Stimulated activated naive CD4-positive, alpha-beta T cell treated with Interleukin-2 at 50 U/mL for 16 hours (primary cell): ENCODE data around the gene CUTA.
"Not testable (repeated sequence)": the region's sequence is repeated elsewhere in the genome, so short reads cannot be mapped to it uniquely, and the experiment has no call there.

Experiments used
- DNase-seq: peaks from one replicate; lab custom pipeline; 2025; lab: John Stamatoyannopoulos, UW

The CUTA gene

GRCh38 chr6:33405386-33405940 is 12.4 kb downstream of the CUTA start:
- no peak for DNase-seq

GRCh38 chr6:33404884-33405283 is 13.0 kb downstream of the CUTA start:
- DNase-seq, result no peak

GRCh38 chr6:33399881-33400280 is 18.0 kb downstream of the CUTA start:
- DNase-seq, result not testable (repeated sequence)

GRCh38 chr6:33398601-33399000 is 19.3 kb downstream of the CUTA start:
- DNase-seq, result not testable (repeated sequence)

- no peak for DNase-seq
Measured at GRCh38 chr6:33397541-33397940, 20.4 kb downstream of the CUTA start.

- DNase-seq, result no peak
Measured at GRCh38 chr6:33392979-33393378, 24.9 kb downstream of the CUTA start.

- no peak for DNase-seq
Measured at GRCh38 chr6:33392595-33392948, 25.3 kb downstream of the CUTA start.

- DNase-seq, result no peak
Measured at GRCh38 chr6:33391922-33392594, 25.8 kb downstream of the CUTA start.

- peak; percentile 100 for DNase-seq
Measured at GRCh38 chr6:33391278-33391921, 26.5 kb downstream of the CUTA start, which contains the start of gene KIFC1. Gene KIFC1 (plus strand): TSS chr6:33391823. CDS start chr6:33391986, 163 bp downstream.

- DNase-seq, result no peak
Measured at GRCh38 chr6:33390767-33391277, 27.1 kb downstream of the CUTA start.

- no peak for DNase-seq
Measured at GRCh38 chr6:33390173-33390572, 27.7 kb downstream of the CUTA start.

GRCh38 chr6:33384581-33385020 is 33.3 kb downstream of the CUTA start:
- no peak for DNase-seq

GRCh38 chr6:33383427-33384185 is 34.3 kb downstream of the CUTA start:
- no peak for DNase-seq

- no peak for DNase-seq
Measured at GRCh38 chr6:33380272-33380981, 37.5 kb downstream of the CUTA start.

GRCh38 chr6:33379184-33379583 is 38.7 kb downstream of the CUTA start:
- DNase-seq, result not testable (repeated sequence)

GRCh38 chr6:33377171-33377570 is 40.7 kb downstream of the CUTA start:
- no peak for DNase-seq

- no peak for DNase-seq
Measured at GRCh38 chr6:33375143-33375671, 42.7 kb downstream of the CUTA start.

GRCh38 chr6:33373960-33374910 is 43.7 kb downstream of the CUTA start:
- no peak for DNase-seq

- DNase-seq, result no peak
Measured at GRCh38 chr6:33372526-33373123, 45.3 kb downstream of the CUTA start.

GRCh38 chr6:33371901-33372300 is 46.0 kb downstream of the CUTA start:
- DNase-seq, result not testable (repeated sequence)
